CD1c-positive myeloid dendritic cell (primary cell): ENCODE data around the gene ARVCF.

Experiments used
- DNase-seq: peaks from one replicate; pipeline ENCODE4 v3.0.0-alpha.2; 2016; ENCODE audit errors: extremely low spot score

Gene ARVCF

DNA sequence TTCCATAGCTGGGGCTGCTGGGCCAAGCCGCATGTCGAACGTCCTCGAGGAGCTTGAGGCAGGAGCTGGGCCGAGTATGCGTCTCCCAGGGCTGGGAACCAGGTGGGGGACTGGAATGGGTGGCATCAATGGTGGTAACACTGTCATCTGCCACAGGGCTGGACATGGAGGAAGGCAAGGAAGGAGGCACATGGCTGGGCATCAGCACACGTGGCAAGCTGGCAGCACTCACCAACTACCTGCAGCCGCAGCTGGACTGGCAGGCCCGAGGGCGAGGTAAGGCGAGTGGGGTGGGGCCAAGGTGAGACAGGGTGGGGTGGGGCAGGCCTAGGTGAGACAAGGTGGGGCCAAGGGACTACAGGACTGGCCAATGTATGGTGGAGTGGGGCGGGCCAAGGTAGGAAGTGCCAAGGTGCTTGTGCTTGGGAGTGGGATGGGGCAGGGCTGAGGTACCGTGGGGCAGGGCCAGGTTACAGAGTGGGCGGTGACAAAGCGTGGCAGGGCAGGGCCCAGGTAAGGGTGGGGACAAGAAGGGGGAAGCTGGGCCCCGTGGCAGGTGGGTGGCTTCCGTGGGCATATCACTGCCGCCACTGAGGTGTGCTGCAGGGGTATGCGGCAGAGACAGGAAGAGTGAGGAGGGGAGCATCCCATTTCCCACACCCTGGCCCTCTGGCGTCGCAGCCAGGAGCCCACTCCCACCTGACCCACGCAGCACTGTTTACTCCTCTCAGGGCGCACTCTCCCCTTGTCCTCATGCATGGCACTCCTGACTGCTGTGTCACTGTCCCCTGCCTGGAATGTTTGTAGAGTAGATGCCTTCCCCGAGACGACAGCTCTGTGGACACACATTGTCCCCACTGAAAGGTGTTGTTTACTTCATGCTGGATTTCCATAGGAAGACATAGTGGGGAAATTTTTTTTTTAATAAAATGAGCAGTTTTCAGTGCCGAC, 36.0 kb upstream of the ARVCF start:
- DNase-seq, result no peak

DNA sequence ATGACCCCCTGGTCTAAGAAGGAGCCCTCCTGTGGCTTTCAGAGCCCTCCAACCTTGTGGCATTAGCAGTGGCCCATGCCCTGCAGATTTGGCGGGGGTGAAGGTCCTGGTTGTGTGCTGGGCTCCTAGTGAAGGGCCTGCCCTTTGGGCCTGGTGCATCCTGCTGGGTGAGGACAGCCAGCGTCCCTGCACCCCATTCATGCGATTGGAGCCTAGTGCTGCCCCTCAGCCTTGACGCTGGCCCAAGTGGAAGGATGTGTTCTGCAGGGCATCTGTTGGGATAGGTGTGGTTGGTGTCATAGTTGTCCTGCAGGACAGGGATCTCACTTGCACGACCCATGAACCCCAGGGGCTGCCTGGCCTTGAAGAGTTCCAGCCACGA, 35.3 kb upstream of the ARVCF start:
- DNase-seq, result no peak

DNA sequence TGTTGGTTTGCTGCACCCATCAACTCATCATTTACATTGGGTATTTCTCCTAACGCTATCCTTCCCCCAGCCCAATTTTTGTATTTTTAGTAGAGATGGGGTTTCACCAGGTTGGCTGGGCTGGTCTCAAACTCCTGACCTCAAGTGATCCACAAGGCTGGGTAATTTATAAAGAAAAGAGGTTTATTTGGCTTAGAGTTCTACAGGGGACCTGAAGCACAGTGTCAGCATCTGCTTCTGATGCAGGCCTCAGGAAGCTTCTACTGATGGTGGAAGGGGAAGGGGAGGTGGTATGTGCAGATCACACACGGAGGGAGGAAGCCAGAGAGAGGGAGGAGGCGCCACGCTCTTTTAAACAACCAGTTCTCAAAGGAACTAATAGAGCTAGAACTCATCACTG, 30.1 kb upstream of the ARVCF start:
- DNase-seq, result no peak

DNA sequence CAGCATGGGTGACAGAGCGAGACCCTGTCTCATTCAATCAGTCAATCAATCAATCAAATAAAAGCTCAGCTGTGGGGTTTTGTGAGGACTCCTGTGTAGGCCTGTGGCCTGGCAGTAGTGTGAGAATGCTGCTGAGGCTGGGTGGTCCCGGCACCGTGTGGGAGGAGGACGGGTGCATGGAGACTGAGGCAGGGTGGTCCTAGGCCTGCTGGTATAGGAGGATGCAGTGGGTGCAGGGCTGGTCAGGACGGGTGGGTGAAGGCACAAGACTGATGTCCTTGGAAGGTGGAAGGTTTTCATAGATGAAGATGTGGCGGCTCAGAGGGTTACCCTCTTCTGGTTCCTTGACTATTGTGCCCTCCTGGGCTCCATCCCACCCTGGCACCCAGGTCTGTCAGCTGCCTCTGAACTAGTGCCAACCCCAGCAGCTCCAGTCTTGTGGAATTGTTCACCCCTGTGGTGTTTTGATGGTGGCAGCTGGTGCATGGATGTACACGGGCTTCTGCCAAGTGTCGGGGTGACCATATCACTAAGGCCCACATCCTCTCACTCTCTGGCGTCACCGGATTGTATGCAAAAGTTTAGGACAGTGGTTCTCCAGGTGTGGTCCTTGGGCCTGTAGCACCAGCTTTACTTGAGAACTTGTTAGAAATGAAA, 28.0 kb upstream of the ARVCF start:
- no peak for DNase-seq

DNA sequence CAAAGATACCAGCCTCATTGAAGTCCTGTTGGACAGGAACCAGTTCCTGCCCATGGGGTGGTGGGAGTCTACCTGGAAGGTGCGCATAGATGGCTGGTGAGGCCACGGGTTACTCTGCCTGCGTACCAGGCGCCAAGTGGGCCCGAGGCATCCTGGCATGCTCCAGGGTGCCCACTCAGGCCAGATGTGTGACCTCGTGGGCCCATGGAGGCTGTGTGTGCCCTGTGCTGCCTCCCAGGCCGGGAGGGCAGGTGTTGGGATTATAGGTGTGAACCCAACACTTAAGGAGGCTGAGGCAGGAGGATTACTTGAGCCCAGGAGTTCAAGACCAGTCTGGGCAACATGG, 27.3 kb upstream of the ARVCF start:
- DNase-seq, result no peak

DNA sequence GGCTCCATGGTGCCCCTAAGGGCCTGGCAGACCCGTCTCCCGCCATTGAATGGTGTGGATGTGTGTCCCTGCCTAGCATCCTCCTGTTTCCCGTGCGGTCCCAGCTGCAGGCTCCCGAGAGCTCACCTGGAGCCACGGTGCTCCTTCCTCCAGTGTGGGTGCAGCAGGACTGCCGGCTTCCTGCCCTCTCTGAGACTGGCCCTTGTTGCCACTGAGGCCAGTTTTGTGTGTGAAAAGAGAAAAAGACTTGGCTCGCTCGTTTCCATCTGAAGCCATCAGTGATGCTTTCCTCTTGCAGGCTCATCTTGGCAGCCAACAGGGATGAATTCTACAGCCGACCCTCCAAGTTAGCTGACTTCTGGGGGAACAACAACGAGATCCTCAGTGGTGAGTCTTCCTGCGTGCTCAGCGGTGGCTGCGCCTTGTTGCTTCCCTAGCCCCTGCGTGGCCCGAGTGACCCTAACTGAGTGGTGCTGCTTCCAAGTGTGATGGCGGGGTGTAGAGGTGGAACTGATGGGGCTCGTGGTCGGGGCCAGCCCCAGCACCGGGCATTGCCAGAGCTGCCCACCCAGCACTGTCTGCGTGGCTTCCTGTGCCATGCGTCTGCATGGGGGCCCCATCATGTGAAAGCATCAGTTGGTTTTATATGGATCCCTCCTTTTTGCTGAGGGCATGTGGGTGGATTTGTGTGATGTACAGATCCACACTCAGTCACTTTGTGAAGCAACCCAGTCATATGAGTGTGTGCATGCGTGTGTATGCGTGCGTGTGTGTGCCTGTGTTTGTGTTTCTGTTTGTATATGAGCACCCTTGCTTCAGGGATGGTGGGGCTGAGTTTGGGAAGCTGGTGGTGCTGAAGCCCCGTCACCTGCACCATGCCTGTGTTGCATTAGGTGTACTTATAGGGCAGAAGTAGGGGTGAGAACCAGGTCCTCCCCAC, 26.7 kb upstream of the ARVCF start:
- no peak for DNase-seq

DNA sequence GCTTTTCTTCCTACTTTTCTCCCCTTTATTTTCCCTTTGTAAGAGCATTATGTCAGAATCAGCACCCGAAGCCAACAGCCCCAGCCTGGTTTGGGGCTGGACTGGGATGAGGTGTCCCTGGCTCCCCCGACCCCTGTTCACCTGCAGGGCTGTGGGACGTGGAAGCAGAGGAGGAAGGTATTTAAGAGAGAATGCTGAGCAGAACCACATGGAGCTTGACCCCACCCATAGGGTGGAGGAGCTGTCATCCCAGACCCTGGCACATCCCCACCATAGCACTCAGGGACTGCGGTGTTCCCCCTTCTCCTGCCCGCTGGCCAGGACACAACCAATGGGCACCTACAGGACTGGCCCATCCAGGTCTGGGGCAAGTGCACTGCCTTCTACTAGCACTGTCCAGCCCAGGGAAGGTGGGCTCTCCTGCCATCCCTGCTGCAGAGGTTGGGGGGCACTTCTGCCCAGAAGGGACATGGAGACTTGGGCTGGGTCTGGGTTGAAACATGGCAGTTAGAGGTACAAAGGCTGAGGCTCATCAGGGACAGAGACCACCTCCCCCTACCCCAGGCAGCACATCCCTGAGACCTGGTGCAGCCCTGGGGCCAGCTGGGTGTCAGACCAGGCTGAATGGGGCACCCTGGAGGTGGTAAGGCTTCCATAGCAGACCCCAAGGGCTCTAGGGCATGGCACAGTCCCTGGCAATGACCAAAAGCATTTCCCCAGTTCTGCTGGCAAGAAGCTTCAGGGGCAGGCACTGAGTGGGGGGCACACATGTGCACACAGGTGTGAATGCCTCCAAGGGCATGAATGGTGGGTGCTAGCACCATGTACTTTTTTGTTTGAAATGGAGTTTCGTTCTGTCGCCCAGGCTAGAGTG, 23.9 kb upstream of the ARVCF start:
- DNase-seq, result no peak

DNA sequence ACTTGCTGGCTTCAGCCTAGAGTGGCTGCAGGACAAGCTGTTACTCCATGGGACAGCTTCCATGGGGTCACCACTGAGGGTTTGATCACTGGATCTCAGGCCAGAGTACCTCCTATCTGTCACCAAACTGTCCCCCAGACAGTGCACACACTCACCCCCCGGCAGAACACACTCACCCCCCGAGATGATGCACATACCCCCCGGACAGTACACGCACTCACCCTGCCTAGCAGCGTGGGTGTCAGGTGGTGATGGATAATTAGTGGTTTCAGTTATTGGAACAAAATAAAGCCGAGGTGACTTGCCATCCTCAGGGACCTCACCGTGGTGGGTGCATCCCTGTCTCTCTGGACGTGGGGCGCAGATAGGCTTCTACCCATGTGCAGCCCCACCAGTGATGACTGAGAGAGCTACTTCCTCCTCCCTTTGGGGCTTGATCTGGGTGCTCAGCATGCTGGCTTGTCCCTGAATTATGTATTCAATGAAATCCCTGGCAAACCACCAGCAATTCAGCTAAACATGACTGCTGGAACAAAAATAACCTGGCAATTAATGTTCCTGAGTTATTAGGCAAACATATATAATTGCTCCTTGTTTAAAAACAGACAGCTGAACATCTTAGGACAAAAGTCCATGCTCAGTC, 23.2 kb upstream of the ARVCF start:
- no peak for DNase-seq

DNA sequence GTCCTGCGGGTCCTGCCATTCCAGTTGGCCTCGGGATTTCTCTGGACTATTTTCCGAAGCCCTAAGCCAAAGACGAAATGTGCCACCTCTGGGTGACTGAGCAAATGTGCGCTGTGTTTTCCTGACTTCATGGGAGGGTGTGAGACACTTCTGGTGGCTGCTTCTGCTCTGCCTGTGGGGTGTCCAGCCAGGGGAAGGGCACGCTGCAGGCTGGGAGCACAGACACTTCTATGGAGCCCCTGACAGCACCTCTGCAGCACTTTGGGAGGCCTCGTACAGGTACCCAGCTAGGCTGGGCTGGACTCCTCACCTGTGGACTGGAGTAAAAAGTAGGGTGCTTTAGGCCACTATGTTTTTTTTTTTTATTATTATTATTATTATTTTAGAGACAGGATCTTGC, 22.0 kb upstream of the ARVCF start:
- no peak for DNase-seq

DNA sequence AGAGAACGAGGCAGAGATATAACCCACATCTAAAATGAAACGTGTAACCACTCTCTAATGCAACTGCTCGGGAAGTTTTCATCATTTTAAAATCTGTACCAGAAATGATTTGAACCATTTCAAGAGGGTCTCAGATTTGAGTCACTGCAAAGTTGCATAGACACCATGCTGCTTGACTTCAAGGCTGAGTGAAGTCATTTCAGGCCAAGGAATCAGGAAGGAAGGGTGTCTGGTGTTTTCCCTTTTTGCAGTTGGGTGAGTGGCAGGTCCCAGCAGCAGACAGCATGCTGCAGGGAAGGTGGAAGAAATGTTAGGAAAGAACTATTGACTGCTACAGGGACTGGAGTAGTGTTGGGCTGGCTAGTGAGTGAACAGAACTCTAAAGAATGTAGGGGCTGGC, 20.8 kb upstream of the ARVCF start:
- no peak for DNase-seq

DNA sequence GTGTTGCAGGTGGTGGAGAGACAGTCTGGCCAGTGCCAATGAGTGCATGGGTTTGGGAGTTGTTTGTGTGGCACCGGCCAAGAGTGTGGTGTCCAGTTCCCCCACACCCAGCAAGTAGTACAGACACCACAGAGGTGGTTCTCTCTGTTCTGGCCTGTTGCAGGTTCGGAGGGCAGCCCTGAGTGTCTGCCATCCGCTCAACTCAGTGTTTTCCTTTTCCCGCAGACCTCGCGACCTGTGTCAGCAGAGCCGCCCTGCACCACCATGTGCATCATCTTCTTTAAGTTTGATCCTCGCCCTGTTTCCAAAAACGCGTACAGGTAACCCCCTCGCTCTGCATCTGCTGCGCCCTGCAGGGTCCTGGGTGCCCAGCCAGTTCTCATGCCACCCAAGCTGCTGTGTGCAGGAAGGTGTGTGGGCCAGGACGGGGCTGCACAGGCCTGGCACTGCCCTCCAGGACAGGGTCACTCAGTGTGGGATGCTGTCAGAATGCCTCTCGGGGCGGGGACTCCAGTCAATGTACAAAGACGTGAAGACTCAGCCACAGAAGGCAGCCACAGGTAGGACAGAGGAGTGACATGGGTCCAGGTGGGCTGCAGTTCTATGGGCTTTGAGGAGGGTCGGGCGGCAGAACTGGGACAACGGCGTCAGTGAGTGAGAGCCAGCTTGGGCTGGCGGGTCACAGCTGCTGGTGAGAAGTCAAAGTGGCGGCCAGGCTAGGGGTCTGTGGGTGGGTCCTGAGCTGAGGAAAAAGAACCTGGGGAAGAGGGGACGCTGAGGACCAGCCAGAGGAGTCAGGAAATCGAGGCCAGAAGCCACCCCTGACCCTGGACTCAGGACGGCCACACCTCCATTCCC, 20.1 kb upstream of the ARVCF start:
- no peak for DNase-seq

DNA sequence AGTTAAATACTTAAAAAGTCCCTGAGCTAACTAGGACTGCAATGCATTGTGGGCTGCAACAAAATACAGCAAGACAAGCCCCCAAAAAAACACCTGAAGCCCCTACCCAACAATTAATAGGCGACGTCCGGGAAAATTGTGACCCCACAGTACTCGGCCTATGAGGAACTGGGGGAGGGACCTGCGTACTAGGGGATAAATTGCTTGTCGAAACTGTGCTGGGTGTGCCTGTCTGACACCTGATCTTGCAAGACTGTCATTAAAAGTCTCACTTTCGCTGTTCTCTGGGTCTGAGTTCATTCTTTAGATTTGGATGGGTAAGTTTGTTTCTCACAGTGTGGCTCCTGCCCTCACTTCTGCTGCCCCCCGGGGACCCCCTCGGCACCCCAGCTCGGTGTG, 19.5 kb upstream of the ARVCF start:
- no peak for DNase-seq

DNA sequence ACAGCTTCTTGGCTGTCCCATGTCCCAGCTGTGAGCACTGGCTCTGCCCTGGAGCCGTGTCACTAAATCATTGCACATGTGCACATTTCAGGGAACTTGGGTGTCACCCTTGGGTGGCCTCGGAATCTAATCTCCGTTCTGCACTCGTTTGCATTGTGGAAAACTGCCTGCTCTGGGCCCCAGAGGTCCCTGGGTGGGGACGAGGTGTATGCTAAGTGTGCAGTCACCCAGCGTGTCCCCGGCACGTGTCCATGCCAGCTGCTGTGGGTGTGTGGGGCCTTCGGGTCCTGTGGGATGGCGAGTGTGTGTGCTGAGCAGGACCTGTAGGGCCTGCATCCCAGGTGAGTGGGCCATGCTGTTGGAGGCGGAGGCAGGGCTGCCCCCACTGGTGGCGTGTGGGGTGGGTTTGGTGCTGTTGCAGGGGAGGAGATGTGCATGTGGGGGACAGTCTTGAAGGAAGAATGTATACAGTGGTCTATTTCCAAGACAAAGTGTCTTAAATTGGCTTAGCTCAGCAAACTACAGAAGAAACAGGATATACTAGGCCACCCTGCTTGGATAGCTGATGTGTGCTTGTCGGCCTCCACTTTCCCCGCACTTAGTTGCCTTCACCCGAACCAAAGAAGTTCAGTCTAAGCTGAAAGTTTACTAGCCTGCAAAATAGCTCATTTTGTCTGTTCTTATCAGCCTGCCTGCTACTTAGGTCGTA, 18.9 kb upstream of the ARVCF start:
- DNase-seq, result no peak

DNA sequence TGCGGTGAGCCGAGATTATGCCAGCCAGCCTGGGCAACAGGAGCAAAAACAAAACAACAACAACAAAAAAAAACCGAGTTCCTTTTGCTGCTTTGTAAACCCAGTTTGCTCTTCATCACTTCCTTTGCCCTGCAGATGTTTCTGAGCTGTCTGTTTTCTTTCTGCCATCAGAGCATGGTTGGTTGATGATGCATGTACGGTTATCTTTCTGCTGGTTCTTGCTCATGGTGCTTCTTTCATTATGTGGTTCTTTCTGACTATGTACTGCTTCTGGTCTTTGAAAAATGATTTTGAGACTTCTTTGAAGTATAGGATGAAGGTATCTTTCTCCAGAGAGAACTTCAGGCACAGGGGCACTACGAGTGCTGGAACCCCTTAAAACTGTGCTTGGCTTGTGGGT, 17.5 kb upstream of the ARVCF start:
- DNase-seq, result no peak

DNA sequence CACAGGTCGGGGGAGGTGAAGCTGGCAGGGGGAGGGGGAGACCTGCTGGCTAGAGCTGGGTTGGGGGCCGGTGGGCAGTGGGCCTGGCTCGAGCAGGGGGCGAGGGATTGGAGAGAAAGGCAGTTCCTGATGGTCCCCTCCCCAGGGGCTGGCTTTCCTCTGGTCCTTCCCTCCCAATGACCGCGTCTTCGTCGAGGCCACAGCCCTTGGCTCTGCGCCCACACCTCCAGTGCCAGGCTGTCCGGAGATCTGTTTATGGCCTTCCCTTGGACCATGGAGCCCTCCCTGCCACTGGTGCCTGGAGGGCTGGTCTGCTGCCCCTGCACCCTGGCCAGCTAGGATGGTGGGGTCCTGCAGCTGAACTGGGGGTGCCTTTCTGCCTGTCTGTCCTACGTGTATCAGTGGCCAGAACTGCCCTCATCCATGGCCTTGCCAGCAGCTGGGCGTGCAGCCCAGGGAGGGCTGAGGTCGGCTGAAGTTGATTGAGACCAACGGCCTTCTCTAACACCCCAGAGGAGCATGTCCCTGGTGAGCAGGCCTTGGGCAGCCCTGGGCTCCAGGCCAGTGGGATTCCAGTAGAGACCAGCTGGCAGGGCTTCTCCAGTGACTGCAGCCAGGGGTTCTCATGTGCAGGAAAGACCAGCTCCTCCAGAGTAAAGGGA, 16.6 kb upstream of the ARVCF start:
- DNase-seq, result no peak

DNA sequence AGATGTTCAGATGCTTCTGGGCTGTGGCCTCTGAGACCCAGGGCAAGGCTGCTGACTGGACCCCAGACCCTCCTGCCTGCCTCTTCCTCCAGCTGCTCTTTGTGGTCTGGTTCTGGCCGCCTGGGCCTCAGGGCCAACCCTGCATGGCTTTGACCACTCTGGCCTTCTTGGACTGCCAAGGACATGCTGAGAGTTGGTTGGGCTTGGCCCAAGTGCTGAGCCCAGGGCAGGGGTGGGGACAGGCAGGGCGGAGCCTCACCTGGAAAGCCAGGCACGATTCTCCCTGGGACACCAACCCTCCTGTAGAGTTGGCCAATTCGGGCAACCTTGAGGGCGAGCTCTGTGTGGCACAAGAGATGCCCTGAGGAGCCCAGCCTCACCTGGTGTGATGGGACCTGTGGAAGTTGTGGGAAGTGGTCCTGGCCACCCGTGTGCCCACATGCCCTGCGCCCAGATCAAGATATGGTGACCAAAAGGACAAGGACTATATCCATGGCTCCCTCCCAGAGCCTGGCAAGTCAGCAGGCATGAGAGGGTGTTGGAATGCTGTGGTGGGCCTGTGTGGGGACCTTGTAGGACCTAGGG, 15.9 kb upstream of the ARVCF start:
- no peak for DNase-seq

DNA sequence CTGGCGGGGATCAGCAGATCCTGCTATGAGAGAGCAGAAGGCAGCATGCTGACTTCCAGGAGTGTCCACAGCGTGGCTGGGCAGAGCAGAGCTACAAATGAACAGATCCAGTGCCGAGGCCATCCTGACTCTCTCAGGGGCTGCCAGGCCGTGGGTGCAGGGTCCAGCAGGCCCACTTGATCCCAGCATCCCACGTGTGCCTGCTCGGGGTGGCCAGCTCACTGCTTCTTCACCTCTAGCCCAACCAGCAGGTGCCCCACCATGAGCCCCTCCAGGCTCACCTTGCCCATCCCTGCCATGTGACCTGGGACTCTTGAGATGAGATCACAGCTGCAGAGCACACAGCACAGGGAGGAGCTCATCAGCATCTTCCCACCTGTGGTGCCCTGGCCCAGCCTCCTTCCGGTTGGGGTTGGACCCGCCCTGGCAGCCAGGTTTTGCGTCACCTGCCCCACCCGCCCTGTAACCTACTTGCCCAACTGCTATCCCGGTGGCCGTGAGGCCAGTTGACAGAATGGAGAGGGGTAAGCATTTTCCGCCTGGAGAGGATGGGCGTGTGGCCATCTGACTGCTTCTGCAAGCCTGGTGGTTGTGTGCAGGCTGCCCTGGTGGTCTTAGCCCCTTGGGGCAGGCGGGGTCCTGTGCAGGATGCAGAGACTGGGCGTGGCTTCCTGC, 15.2 kb upstream of the ARVCF start:
- no peak for DNase-seq
